Trophoblast cell (in vitro differentiated cells and primary cell): ENCODE measurements around the gene THOC5.

Experiments
- DNase-seq, 2 donors: peaks; one replicate each; pipeline ENCODE4 v3.0.0-alpha.2; 2016
- H2AFZ ChIP-seq: 2 replicates; pipeline ENCODE4 v1.6.1; 2013; ENCODE audit warnings: low read length, moderate library complexity, mild to moderate bottlenecking; ENCODE audit not compliant: insufficient read depth, poor library complexity
- H2AK5ac ChIP-seq: 2 replicates; pipeline ENCODE4 v1.6.1; 2013; ENCODE audit warnings: mild to moderate bottlenecking, low read length
- H2BK120ac ChIP-seq: 2 replicates; pipeline ENCODE4 v1.6.1; 2013; ENCODE audit warnings: low read length, mild to moderate bottlenecking, moderate library complexity; ENCODE audit not compliant: insufficient read depth, poor library complexity
- H2BK12ac ChIP-seq: 2 replicates; pipeline ENCODE4 v1.6.1; 2013; ENCODE audit warnings: mild to moderate bottlenecking, low read length, moderate library complexity
- H2BK5ac ChIP-seq: 2 replicates; pipeline ENCODE4 v1.6.1; 2013; ENCODE audit warnings: low read length, low read depth, moderate library complexity, mild to moderate bottlenecking; ENCODE audit not compliant: poor library complexity
- H3K14ac ChIP-seq: 2 replicates; pipeline ENCODE4 v1.6.1; 2013; ENCODE audit warnings: mild to moderate bottlenecking, low read length
- H3K18ac ChIP-seq: 2 replicates; pipeline ENCODE4 v1.6.1; 2013; ENCODE audit warnings: mild to moderate bottlenecking, low read length
- H3K23ac ChIP-seq: 2 replicates; pipeline ENCODE4 v1.6.1; 2013; ENCODE audit warnings: low read length
- H3K27ac ChIP-seq: 2 replicates; pipeline ENCODE4 v1.5.1; 2013; ENCODE audit warnings: low read depth, mild to moderate bottlenecking, inconsistent platforms, low read length, moderate library complexity
- H3K27me3 ChIP-seq: 2 replicates; pipeline ENCODE4 v1.6.1; 2013; ENCODE audit warnings: inconsistent platforms, mild to moderate bottlenecking, low read length, moderate library complexity; ENCODE audit not compliant: insufficient read depth
- H3K36me3 ChIP-seq, 2 experiments: 1 replicate in 1 of 2; 2 replicates in 1 of 2; pipeline ENCODE4 v1.6.1; 2013; ENCODE audit warnings: low read length in 2 of 2, mild to moderate bottlenecking in 2 of 2, moderate library complexity in 1 of 2; ENCODE audit not compliant: insufficient read depth in 2 of 2, control insufficient read depth in 1 of 2
- H3K4ac ChIP-seq: 2 replicates; pipeline ENCODE4 v1.6.1; 2013; ENCODE audit warnings: low read depth, mild to moderate bottlenecking, low read length, moderate library complexity
- H3K4me1 ChIP-seq, 2 experiments: 1 replicate in 1 of 2; 2 replicates in 1 of 2; pipeline ENCODE4 v1.6.1; 2013; ENCODE audit warnings: low read length in 2 of 2, mild to moderate bottlenecking in 2 of 2, moderate library complexity in 1 of 2; ENCODE audit not compliant: insufficient read depth in 2 of 2, control insufficient read depth in 1 of 2
- H3K4me2 ChIP-seq: 2 replicates; pipeline ENCODE4 v1.6.1; 2013; ENCODE audit warnings: inconsistent platforms, mild to moderate bottlenecking, low read length, moderate library complexity
- H3K4me3 ChIP-seq: 2 replicates; pipeline ENCODE4 v1.5.1; 2013; ENCODE audit warnings: mild to moderate bottlenecking, low read depth, low read length, inconsistent platforms
- H3K79me1 ChIP-seq: one replicate; pipeline ENCODE4 v1.6.1; 2013; ENCODE audit warnings: low read length
- H3K79me2 ChIP-seq: 2 replicates; pipeline ENCODE4 v1.6.1; 2013; ENCODE audit warnings: low read length, mild to moderate bottlenecking; ENCODE audit not compliant: control insufficient read depth, insufficient read depth, poor library complexity
- H3K9ac ChIP-seq: 2 replicates; pipeline ENCODE4 v1.6.1; 2013; ENCODE audit warnings: mild to moderate bottlenecking, low read length
- H3K9me3 ChIP-seq: 2 replicates; pipeline ENCODE4 v1.6.1; 2013; ENCODE audit warnings: low read depth, mild to moderate bottlenecking, control low read depth, inconsistent platforms, low read length; ENCODE audit not compliant: insufficient read depth
- H4K12ac ChIP-seq: 2 replicates; pipeline ENCODE4 v1.6.1; 2013; ENCODE audit warnings: low read depth, mild to moderate bottlenecking, low read length, moderate library complexity
- H4K8ac ChIP-seq: 2 replicates; pipeline ENCODE4 v1.6.1; 2013; ENCODE audit warnings: low read depth, mild to moderate bottlenecking, low read length, moderate library complexity
- H4K91ac ChIP-seq: one replicate; pipeline ENCODE4 v1.6.1; 2013; ENCODE audit warnings: low read depth, mild to moderate bottlenecking, low read length, moderate library complexity
- WGBS: extraction: QIAGEN DNeasy Blood & Tissue Kit; methylation state at CpG from one replicate; pipeline ENCODE4 v1.1.7; 2013; ENCODE audit warnings: missing lambda C conversion rate; ENCODE audit not compliant: insufficient read length, insufficient coverage; ENCODE audit errors: extremely low coverage; 5-methylcytosine and 5-hydroxymethylcytosine counted together

THOC5 gene

DNA sequence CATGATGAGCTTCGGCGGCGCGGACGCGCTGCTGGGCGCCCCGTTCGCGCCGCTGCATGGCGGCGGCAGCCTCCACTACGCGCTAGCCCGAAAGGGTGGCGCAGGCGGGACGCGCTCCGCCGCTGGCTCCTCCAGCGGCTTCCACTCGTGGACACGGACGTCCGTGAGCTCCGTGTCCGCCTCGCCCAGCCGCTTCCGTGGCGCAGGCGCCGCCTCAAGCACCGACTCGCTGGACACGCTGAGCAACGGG lies 73.4 kb downstream of the THOC5 start:
- no peak overlapping the region for H2BK5ac ChIP-seq
- H3K27me3 ChIP-seq: peaks cover 33% of the 10 kb centered on the region
- H3K4me1 ChIP-seq: peaks cover 9 to 10% of the 10 kb centered on the region in 2 experiments
- H3K4ac ChIP-seq: no peak overlapping the region
- no peak overlapping the region for H2BK120ac ChIP-seq
- H3K23ac ChIP-seq: no peak overlapping the region
- H3K27ac ChIP-seq: no peak overlapping the region
- H3K4me2 ChIP-seq: peak overlapping the region; percentile 43
- H3K9me3 ChIP-seq: peaks cover 14% of the 10 kb centered on the region
- H3K18ac ChIP-seq: no peak overlapping the region
- H2BK12ac ChIP-seq: no peak overlapping the region
- H3K4me3 ChIP-seq: peak overlapping the region; percentile 28
- H3K79me2 ChIP-seq: no peaks in the 10 kb centered on the region
- no peak overlapping the region for H3K9ac ChIP-seq
- no peak overlapping the region for H4K8ac ChIP-seq
- WGBS: no CpG with 5 or more reads among the region's 39 CpGs
- DNase-seq: no peak
- no peak overlapping the region for H4K91ac ChIP-seq
- no peak overlapping the region for H2AK5ac ChIP-seq
- no peak overlapping the region for H3K14ac ChIP-seq
- no peak overlapping the region for H4K12ac ChIP-seq
- no peaks in the 10 kb centered on the region for H3K79me1 ChIP-seq
- no peaks in the 10 kb centered on the region for H3K36me3 ChIP-seq
- H2AFZ ChIP-seq: no peak overlapping the region

DNA sequence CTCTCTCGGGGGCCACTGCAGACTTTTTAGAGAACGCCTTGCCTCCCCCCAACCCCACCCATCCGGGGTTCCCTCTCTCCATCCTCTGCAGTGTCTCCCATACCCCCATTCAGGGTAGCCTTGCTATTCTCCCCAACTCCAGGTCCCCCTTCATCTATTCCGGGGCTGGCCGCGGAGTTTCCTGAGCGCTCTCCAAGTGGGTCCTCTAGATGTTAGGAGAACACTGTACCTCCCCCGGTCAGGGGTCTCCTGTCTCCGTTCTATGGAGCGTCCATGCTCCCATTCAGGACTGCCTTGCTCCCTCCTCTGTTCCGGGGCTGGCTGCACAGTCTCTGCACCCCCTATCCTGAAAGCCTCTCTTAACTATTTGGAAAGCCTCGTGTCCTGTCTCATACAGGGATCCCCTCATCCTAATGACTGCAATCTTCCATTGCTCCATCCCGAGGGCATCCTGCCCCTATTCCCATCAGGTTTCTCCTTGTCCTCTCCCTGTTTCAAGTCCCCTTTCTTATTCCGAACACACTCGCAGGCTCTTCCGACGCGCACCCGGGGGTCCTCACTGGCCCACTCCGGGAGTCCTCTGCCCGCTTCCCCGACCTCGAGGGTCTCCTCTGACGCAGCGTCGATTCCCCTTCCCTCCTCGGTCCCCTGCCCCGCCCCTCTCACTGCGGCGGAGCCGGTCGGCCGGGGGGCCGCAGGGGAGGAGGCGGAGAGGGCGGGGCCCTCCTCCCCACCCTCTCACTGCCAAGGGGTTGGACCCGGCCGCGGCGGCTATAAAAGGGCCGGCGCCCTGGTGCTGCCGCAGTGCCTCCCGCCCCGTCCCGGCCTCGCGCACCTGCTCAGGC lies 73.9 kb downstream of the THOC5 start, which contains the start of gene NEFH:
Gene NEFH, plus strand, starts transcription at position 802 of the 845 bp plus-strand sequence. CDS start 45 bp downstream, outside the sequence.
- H2BK5ac ChIP-seq: no peak within 1 kb of the TSS
- no peak within 1 kb of the TSS for H3K14ac ChIP-seq
- H4K12ac ChIP-seq: no peak within 1 kb of the TSS
- H3K4ac ChIP-seq: no peak within 1 kb of the TSS
- H3K79me1 ChIP-seq: no peaks in the 10 kb centered on the region
- WGBS: no CpG with 5 or more reads among the region's 48 CpGs
- no peak within 1 kb of the TSS for H2BK120ac ChIP-seq
- H3K18ac ChIP-seq: no peak within 1 kb of the TSS
- no peaks in the 10 kb centered on the region for H3K79me2 ChIP-seq
- H3K9me3 ChIP-seq: peaks cover 14% of the 10 kb centered on the region
- H3K36me3 ChIP-seq: no peaks in the 10 kb centered on the region
- no peak within 1 kb of the TSS for H2BK12ac ChIP-seq
- peaks cover 33% of the 10 kb centered on the region for H3K27me3 ChIP-seq
- H2AK5ac ChIP-seq: no peak within 1 kb of the TSS
- no peak within 1 kb of the TSS for H2AFZ ChIP-seq
- H4K91ac ChIP-seq: no peak within 1 kb of the TSS
- no peak within 1 kb of the TSS for H3K23ac ChIP-seq
- H4K8ac ChIP-seq: no peak within 1 kb of the TSS
- peaks cover 9 to 10% of the 10 kb centered on the region in 2 experiments for H3K4me1 ChIP-seq
- no peak within 1 kb of the TSS for H3K27ac ChIP-seq
- peak within 1 kb of the TSS; percentile 28 for H3K4me3 ChIP-seq
- H3K4me2 ChIP-seq: peak within 1 kb of the TSS; percentile 43
- no peak for DNase-seq
- no peak within 1 kb of the TSS for H3K9ac ChIP-seq

DNA sequence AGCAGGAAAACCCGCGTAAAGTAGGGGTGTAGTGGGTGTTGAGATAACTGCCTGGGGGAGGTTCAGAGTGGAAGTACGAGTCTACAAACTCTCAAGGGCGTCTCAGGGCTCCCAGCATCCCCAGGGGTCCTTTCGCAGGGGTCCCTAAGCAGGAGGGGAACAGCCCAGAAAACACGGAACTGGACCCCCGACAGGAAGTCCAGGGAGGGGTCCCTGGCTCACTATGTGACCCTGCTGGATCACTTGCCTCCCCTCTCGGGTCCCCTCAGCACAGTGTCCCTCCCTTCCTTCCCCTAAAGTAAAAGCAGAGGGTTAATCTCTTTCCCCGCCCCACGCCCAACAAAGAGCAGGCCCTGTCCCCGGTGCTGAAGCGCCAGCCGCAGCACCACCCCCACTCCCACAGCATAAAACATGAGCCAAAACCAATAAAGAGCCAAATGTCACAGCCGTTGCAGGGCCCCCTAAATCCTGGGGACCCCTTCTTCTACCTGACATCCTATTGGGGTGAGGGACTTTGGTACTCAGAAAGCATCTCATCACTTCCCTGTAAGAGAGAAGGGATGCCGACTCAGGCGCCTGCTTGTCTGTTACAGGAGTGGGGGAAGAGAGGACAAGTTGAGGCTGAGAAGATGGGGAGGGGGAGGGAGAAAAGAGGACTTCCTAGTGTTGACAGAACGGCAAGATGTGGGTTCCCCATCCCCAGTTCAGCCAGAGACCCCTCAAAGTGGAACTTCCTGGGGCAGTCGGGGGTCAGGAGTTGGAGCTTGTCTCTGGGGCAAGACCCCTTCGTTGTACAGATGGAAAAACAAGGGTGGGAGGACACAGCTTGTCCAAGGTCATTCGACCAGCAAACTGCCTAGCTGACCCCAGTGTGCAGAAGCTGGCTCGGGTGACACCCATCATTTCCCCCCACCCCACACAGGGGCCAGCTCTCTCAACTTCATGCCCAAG lies 75.0 kb downstream of the THOC5 start:
- Histone ChIP-seq H2AK5ac (no peak overlapping the region), H3K9ac (no peak overlapping the region), H3K79me1 (no peaks in the 10 kb centered on the region), H2BK5ac (no peak overlapping the region), H3K9me3 (peaks cover 14% of the 10 kb centered on the region), H3K79me2 (no peaks in the 10 kb centered on the region), H2BK120ac (no peak overlapping the region), H4K8ac (no peak overlapping the region), H3K4me2 (no peak overlapping the region), H3K36me3 (no peaks in the 10 kb centered on the region), H3K4me3 (no peak overlapping the region), H4K91ac (no peak overlapping the region), H3K23ac (no peak overlapping the region), H3K4me1 (peaks cover 9 to 10% of the 10 kb centered on the region in 2 experiments), H3K18ac (no peak overlapping the region), H4K12ac (no peak overlapping the region), H3K14ac (no peak overlapping the region), H3K27ac (no peak overlapping the region), H2AFZ (no peak overlapping the region), H2BK12ac (no peak overlapping the region), H3K4ac (no peak overlapping the region), H3K27me3 (peaks cover 33% of the 10 kb centered on the region)
- DNase-seq: no peak
- whole genome bisulfite sequencing: no CpG with 5 or more reads among the region's 21 CpGs

DNA sequence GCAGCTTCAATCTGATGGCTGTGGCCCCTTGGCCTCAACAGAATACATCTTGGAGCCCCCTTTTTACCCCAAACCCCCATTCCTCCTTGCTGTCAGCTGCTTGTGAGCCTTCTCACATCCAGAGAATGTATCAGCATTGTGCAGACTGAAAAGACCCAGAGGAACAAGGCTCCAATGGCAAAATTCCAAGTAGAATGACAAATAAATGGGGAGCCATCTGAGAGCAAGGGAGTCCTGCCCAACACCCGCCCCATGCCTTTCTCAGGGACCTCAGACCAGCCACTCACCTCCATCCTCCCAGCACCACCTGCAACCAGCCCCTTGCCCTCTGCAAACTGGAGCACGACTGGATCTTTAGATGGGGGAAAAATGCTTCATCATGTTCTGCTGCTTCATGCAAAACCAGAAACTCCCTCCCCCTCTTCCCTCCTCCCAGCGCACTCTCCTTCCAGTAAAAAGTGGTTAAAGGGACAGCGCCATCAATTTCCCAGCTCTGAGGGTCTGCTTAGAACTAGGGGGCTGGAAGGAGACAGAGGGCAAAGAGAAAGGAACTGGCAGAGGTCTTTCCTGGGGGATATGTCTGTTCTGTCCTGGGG lies 75.7 kb downstream of the THOC5 start:
- H3K79me1 ChIP-seq: no peaks in the 10 kb centered on the region

More for the DNA sequence above, 75.7 kb downstream of the THOC5 start:
- no peaks in the 10 kb centered on the region for H3K79me2 ChIP-seq
- H3K4ac ChIP-seq: no peak overlapping the region
- H4K91ac ChIP-seq: no peak overlapping the region
- no peak for DNase-seq
- H2AK5ac ChIP-seq: no peak overlapping the region
- H3K4me1 ChIP-seq: peaks cover 9 to 10% of the 10 kb centered on the region in 2 experiments
- H3K14ac ChIP-seq: no peak overlapping the region
- no peak overlapping the region for H3K23ac ChIP-seq
- no peak overlapping the region for H4K8ac ChIP-seq
- no peak overlapping the region for H3K9ac ChIP-seq
- no peaks in the 10 kb centered on the region for H3K36me3 ChIP-seq
- no peak overlapping the region for H3K18ac ChIP-seq
- H2BK120ac ChIP-seq: no peak overlapping the region
- WGBS: no CpG with 5 or more reads among the region's 4 CpGs
- no peak overlapping the region for H3K4me2 ChIP-seq
- no peak overlapping the region for H2BK12ac ChIP-seq
- no peak overlapping the region for H3K27ac ChIP-seq
- peaks cover 33% of the 10 kb centered on the region for H3K27me3 ChIP-seq
- H3K9me3 ChIP-seq: peaks cover 14% of the 10 kb centered on the region
- no peak overlapping the region for H2AFZ ChIP-seq
- H2BK5ac ChIP-seq: no peak overlapping the region
- no peak overlapping the region for H3K4me3 ChIP-seq
- H4K12ac ChIP-seq: no peak overlapping the region
